Measurements from ENCODE around the gene KCNQ1. TPM values are rescaled to one million over a fixed set of nuclear protein-coding genes. Genes with fewer than 3 reads are reported as not detected.

KCNQ1 gene
- total RNA-seq, 1 experiment from 2014 or later = 0.71 TPM

DNA sequence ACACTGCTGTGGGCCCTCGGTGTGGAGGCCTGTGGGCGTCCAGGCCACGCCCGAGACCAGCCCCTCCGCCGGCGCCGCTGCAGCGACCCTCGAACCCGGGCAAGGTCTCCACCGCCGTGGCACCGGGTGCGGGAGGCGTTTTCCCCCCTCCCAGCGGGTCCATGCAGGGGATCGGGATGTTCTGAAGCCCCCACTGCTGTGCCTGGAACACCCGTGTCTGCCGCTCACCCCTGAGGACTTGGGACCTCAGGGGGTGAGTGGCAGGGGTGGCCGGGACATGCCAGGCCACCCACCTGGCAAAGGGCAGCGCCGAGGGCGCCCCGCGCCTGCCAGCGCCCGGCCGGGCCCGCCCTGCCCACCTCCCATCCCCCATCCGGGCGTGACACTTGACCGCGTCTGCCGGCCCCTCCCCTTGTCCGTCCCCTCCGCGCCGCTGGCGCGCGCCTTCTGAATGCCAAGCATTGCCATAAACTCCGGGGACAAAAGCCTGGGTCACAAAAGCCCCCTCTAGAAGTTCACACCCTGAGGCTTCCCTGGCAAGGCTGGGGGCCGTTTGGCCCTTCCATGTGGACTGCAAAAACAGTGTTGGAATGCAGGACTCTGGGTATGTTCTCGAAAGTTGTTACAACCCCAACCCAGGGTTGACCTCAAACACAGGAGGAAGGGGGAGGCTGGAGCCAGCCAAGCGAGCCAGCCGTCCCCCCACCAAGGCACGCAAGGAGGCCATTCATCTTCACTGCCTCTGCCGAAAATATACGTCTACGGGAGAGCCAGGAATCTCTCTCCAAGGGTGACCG is 255.8 kb downstream of the KCNQ1 start:
- in situ Hi-C loops (cut with HindIII; ENCODE audit: low pct_unique_long_range_greater_than_20kb, low sequenced_read_pairs) = no loop called here
- DNase-seq (ENCODE audit: low read depth, low spot score) = peak; percentile 29

GRCh38 chr11:2701230-2701629 is 256.4 kb downstream of the KCNQ1 start:
- DNase-seq (ENCODE audit: low read depth, low spot score) = no peak
- in situ Hi-C loops (cut with HindIII; ENCODE audit: low pct_unique_long_range_greater_than_20kb, low sequenced_read_pairs) = no loop called here

GRCh38 chr11:2701898-2702434 is 257.2 kb downstream of the KCNQ1 start:
- in situ Hi-C loops (cut with HindIII; ENCODE audit: low pct_unique_long_range_greater_than_20kb, low sequenced_read_pairs) = no loop called here
- no peak for DNase-seq (ENCODE audit: low read depth, low spot score)

DNA sequence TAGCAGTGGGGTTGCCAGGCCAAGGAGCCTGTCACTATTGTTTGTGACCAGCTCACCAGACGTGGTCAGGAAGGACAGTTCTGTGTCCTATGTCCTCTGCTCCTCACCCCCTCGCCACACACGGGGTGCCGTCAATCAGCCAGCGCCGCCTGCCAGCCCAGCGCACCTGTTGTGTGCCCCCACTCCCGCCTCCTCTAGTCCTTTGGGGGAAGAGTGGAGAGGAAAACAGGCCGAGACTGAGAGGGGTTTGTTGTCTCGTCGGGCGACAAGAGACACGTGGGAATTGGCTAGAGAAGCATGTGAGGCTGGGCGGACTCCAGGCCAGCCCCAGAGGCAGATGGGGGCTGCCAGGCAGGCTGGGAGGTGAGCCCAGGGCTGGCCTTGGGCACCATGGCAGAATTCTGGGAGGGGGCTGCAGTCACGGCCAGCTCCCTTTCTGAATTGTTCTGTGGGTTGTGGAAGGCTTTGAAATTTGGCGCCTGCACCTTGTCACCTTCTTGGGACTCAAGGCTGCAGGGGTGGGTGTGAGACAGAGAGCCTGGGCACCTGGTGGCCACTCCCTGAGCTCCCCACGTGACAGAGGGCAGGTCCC is 258.1 kb downstream of the KCNQ1 start:
- no peak for DNase-seq (ENCODE audit: low read depth, low spot score)
- in situ Hi-C loops (cut with HindIII; ENCODE audit: low pct_unique_long_range_greater_than_20kb, low sequenced_read_pairs) = no loop called here

- in situ Hi-C loops (cut with HindIII; ENCODE audit: low pct_unique_long_range_greater_than_20kb, low sequenced_read_pairs) = no loop called here
- no peak for DNase-seq (ENCODE audit: low read depth, low spot score)
Measured at GRCh38 chr11:2703363-2704141, 258.7 kb downstream of the KCNQ1 start.

GRCh38 chr11:2704356-2704755 is 259.5 kb downstream of the KCNQ1 start:
- DNase-seq (ENCODE audit: low read depth, low spot score) = no peak
- in situ Hi-C loops (cut with HindIII; ENCODE audit: low pct_unique_long_range_greater_than_20kb, low sequenced_read_pairs) = no loop called here

GRCh38 chr11:2704896-2705606 is 260.2 kb downstream of the KCNQ1 start:
- in situ Hi-C loops (cut with HindIII; ENCODE audit: low pct_unique_long_range_greater_than_20kb, low sequenced_read_pairs) = no loop called here
- no peak for DNase-seq (ENCODE audit: low read depth, low spot score)

- in situ Hi-C loops (cut with HindIII; ENCODE audit: low pct_unique_long_range_greater_than_20kb, low sequenced_read_pairs) = no loop called here
- DNase-seq (ENCODE audit: low read depth, low spot score) = no peak
Measured at GRCh38 chr11:2706321-2706720, 261.5 kb downstream of the KCNQ1 start.

DNA sequence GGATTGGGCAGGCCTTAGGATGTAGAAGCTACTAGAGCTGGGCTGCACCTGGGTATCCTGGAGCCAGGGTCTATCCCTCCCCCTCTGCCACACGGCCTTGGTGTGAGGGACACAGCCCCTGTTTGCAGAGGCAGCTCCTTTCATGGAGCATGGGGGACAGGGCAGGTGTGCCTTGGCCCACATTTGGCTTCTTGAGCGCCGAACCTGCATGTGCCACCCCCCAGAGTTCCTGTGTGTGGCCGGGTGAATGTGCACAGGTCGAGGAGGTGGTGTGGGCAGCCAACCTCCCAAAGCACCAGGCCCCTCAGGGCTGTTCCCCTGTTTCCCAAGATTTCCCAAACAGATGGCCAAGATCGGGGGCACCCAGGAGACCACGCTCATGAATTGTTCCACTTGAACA is 262.9 kb downstream of the KCNQ1 start:
- in situ Hi-C loops (cut with HindIII; ENCODE audit: low pct_unique_long_range_greater_than_20kb, low sequenced_read_pairs) = no loop called here
- DNase-seq (ENCODE audit: low read depth, low spot score) = no peak

DNA sequence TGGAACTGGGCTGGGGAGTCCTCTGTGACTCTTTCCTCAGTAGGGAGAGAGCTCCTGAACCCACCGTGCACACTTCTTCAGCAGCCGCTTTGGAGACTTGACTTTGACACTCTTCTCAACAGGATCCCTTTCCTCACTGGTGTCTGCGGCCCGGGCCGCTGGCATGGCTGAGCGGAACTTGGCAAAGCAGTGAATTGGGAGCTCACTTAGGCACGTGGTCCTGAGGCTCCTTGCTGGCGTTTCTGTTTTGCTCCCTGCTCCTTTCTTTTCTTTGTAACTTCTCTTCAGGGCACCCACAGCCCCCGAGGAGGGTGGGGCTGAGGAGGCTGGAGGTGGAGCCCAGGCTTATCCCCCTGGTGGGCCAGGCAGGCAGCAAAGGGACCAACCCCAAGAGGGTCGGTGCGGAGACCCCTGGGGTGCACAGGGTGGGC is 263.4 kb downstream of the KCNQ1 start:
- DNase-seq (ENCODE audit: low read depth, low spot score) = no peak
- in situ Hi-C loops (cut with HindIII; ENCODE audit: low pct_unique_long_range_greater_than_20kb, low sequenced_read_pairs) = no loop called here

DNA sequence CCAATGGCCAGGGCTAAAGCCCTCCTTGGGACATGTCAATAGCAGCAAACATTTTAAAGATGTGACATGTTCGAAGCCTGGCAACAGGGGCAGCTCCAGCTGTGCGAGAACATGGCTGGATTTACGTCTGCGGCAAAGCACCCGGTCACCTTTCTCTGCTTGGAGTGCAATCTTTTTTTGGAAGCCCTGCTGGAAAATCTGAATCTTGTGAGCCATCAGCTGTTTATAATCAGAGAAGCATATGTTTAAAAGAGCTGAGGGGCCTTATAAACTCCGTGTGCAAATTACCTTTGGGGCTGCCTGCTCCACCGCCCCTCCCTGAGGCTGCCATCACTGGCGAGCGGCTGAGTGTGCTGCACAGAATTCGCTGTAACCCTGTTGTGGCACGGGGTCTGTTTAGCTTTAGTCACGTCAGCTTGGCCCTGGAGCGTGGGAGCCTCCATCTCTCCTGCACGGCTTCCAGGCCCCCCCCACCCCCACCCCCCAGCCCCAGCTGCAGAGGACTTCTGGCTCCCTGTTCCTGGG is 264.0 kb downstream of the KCNQ1 start:
- no peak for DNase-seq (ENCODE audit: low read depth, low spot score)
- in situ Hi-C loops (cut with HindIII; ENCODE audit: low pct_unique_long_range_greater_than_20kb, low sequenced_read_pairs) = no loop called here

DNA sequence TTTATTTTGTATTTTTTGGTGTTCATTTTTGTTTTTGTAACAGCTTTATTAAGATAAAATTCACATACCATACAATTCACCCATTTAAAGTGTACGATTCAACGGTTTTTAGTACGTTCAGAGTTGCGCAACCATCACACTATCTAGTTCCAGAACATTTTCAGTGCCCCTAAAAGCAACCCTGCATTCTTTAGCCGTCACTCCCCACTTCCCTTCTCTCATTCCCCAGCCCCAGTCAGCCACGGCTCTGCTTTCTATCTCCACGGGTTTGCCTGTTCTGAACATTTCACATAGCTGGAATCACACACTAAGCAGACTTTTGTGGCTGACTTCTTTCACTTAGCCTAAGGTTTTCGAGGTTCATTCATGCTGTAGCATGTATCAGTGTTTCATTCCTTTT is 264.6 kb downstream of the KCNQ1 start:
- DNase-seq (ENCODE audit: low read depth, low spot score) = no peak
- in situ Hi-C loops (cut with HindIII; ENCODE audit: low pct_unique_long_range_greater_than_20kb, low sequenced_read_pairs) = no loop called here

- no peak for DNase-seq (ENCODE audit: low read depth, low spot score)
Measured at GRCh38 chr11:2711161-2711560, 266.4 kb downstream of the KCNQ1 start.

DNA sequence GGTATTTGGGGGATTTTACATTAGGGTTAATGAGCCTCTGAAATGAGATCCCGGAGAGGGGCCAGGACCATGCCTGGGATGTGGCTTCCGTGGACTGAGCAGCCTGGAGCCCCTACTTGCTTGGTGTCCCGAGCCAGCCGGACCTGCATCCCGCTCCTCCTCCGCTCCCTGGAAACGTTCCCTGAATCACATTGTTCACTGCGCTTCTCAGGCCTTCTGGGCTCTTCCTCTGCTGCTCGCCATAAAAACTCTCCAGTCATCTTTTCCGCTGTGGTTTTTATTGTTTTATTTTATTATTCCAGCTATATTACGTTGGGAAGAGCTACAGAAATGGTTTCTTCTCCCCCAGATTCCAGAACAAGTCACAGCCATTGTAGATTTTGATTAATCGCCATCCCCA is 268.3 kb downstream of the KCNQ1 start:
- in situ Hi-C loops (cut with HindIII; ENCODE audit: low pct_unique_long_range_greater_than_20kb, low sequenced_read_pairs) = no loop called here
- no peak for DNase-seq (ENCODE audit: low read depth, low spot score)

More at GRCh38 chr11:2711161-2711560, 266.4 kb downstream of the KCNQ1 start:
- in situ Hi-C loops (cut with HindIII; ENCODE audit: low pct_unique_long_range_greater_than_20kb, low sequenced_read_pairs) = no loop called here

DNA sequence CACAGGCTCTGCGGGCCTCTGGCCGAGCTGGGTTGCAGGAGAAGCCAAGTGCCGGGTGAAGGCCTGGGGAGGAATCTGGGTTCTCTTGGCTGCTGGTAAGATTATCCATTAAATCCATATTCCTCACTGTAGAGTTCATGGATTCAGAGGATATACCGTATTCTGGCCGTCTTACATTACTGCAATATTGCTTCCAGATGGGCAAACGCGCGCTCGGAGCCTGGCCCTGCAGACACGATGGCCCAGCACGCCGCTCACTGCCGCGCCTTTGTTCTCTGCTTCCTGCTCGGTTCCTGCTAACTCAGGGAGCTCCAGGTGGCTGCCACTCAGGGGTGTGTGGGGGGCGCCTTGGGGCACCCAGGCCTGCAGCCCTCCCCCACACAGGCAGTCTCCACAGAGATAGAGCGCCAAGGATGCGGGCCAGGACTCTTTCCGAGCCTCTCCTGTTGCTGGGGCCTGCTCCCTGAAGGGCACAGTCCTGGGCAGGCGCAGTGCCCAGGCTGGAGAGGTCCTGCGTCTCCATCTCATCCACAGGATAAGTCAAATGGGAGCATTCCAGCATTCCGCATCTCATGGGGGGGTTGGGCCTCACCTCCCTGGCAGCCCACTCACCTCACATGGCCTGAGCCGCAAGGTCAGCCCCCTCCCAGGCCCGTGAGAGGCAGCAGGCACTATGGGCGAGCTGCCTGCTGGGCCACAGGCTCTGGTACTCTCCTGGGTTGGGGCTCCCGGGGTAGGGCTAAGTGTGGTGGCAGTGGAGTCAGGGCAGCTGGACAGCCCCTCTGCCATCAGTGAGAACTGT is 269.1 kb downstream of the KCNQ1 start:
- in situ Hi-C loops (cut with HindIII; ENCODE audit: low pct_unique_long_range_greater_than_20kb, low sequenced_read_pairs) = no loop called here
- no peak for DNase-seq (ENCODE audit: low read depth, low spot score)

DNA sequence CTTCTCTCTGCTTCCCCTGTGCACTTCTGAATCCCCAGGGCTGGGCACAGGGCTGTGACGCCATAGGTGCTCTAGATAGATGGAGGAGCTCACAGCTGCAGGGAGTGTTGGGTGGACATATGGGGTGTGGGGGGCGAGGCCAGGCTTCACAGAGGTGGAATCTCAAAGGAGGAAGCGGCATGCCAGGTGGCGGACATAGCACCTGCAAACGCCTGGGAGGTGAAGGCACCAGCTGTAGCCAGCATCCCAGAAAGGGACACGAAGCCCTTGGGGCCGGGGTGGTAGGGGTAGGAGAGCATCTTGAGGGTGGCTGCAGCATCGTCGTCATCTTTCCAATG is 269.6 kb downstream of the KCNQ1 start:
- in situ Hi-C loops (cut with HindIII; ENCODE audit: low pct_unique_long_range_greater_than_20kb, low sequenced_read_pairs) = no loop called here
- no peak for DNase-seq (ENCODE audit: low read depth, low spot score)

- in situ Hi-C loops (cut with HindIII; ENCODE audit: low pct_unique_long_range_greater_than_20kb, low sequenced_read_pairs) = no loop called here
- DNase-seq (ENCODE audit: low read depth, low spot score) = no peak
Measured at GRCh38 chr11:2714871-2715270, 270.1 kb downstream of the KCNQ1 start.

Data from SK-MEL-5 (cell line).